Naive thymus-derived CD4-positive, alpha-beta T cell (primary cell): ENCODE results near the gene SIRPA. TPM values are rescaled to one million over a fixed set of nuclear protein-coding genes. Genes with fewer than 3 reads are reported as not detected.

Experiments
- ATAC-seq: fragments of 150-1000 bp; cut with Tn5 transposase; 2 replicates; pipeline ENCODE4 v1.10.0; 2021; ENCODE audit warnings: mild to moderate bottlenecking, moderate library complexity
- CTCF ChIA-PET: fragments of 350-600 bp; sonication (Branson Sonifier 250); formaldehyde crosslinking; loops from one replicate; lab custom pipeline; 2021; ENCODE audit warnings: antibody characterized with exemption; lab: Charles Lee
- POLR2A ChIA-PET: fragments of 350-600 bp; sonication (Branson Sonifier 250); formaldehyde crosslinking; loops from one replicate; lab custom pipeline; 2021; ENCODE audit warnings: antibody characterized with exemption, inconsistent platforms; lab: Charles Lee
- DNase-seq, 9 donors: peaks; one replicate each; pipeline versions ENCODE4 v3.0.0 to v3.0.0-alpha.2; 2020 to 2022; ENCODE audit warnings: mixed read lengths in 1 of 9
- H3K27ac ChIP-seq: one replicate; pipeline ENCODE4 v1.7.0; 2013; ENCODE audit warnings: mild to moderate bottlenecking, low read depth, low read length, moderate library complexity
- H3K27me3 ChIP-seq, 2 donors: one replicate each; pipeline ENCODE4 v1.7.0; 2013; ENCODE audit warnings: low read length in 2 of 2, mild to moderate bottlenecking in 2 of 2, moderate library complexity in 2 of 2; ENCODE audit not compliant: control insufficient read depth in 2 of 2, insufficient read depth in 2 of 2
- H3K36me3 ChIP-seq, 3 experiments: 1 replicate in 2 of 3; 2 replicates in 1 of 3; pipeline ENCODE4 v1.7.0; 2013; ENCODE audit warnings: low read length in 3 of 3, mild to moderate bottlenecking in 3 of 3, moderate library complexity in 1 of 3; ENCODE audit not compliant: insufficient read depth in 3 of 3, control insufficient read depth in 2 of 3
- H3K4me1 ChIP-seq, 2 donors: one replicate each; pipeline ENCODE4 v1.7.0; 2013; ENCODE audit warnings: low read length in 2 of 2, mild to moderate bottlenecking in 2 of 2, moderate library complexity in 1 of 2; ENCODE audit not compliant: control insufficient read depth in 2 of 2, insufficient read depth in 2 of 2
- H3K4me3 ChIP-seq: 2 replicates; pipeline ENCODE4 v1.7.0; 2013; ENCODE audit warnings: mild to moderate bottlenecking, low read length
- H3K9me3 ChIP-seq, 3 experiments: 1 replicate in 2 of 3; 2 replicates in 1 of 3; pipeline ENCODE4 v1.7.0; 2013; ENCODE audit warnings: low read length in 3 of 3; ENCODE audit not compliant: control insufficient read depth in 2 of 3
- H3K27ac Mint-ChIP-seq, 9 donors: one replicate each; pipeline ENCODE4 v1.8.0; 2020 to 2022; ENCODE audit warnings: mixed read lengths in 9 of 9, mild to moderate bottlenecking in 8 of 9, moderate library complexity in 5 of 9, inconsistent platforms in 2 of 9
- H3K27me3 Mint-ChIP-seq, 5 donors: one replicate each; pipeline ENCODE4 v1.8.0; 2021 to 2022; ENCODE audit warnings: mixed read lengths in 5 of 5, mild to moderate bottlenecking in 1 of 5
- H3K36me3 Mint-ChIP-seq, 5 donors: one replicate each; pipeline ENCODE4 v1.8.0; 2020 to 2022; ENCODE audit warnings: mixed read lengths in 5 of 5, mild to moderate bottlenecking in 3 of 5, inconsistent platforms in 1 of 5
- H3K4me1 Mint-ChIP-seq, 7 donors: one replicate each; pipeline ENCODE4 v1.8.0; 2020 to 2022; ENCODE audit warnings: mixed read lengths in 7 of 7, mild to moderate bottlenecking in 3 of 7, inconsistent platforms in 1 of 7
- H3K4me3 Mint-ChIP-seq, 10 donors: one replicate each; pipeline ENCODE4 v1.8.0; 2020 to 2022; ENCODE audit warnings: mild to moderate bottlenecking in 10 of 10, mixed read lengths in 10 of 10, moderate library complexity in 6 of 10, inconsistent platforms in 2 of 10
- H3K9me3 Mint-ChIP-seq, 11 donors: one replicate each; pipeline ENCODE4 v1.8.0; 2020 to 2022; ENCODE audit warnings: mixed read lengths in 11 of 11, mild to moderate bottlenecking in 4 of 11, inconsistent platforms in 1 of 11, moderate library complexity in 1 of 11
- intact Hi-C, 2 donors: fragments of 100-400 bp; cut with micrococcal nuclease; formaldehyde crosslinking; loops; one replicate each; pipeline ENCODE4 v1.15.1; 2023
- polyA plus RNA-seq, 2 donors: library from polyadenylated mRNA; unstranded; fragments of 300-500 nt; fragmentation: Illumina TruSeq; gene quantifications; one replicate each; pipeline ENCODE4 v1.2.3, GENCODE V29; 2021
- total RNA-seq, 6 experiments: library from RNA in 5 of 6; stranded (reverse) in 5 of 6; gene quantifications; 1 replicate in 5 of 6; 2 replicates in 1 of 6; pipeline ENCODE4 v1.2.3 and lab custom pipeline; 2021 to 2026

Gene SIRPA
- total and polyA plus RNA-seq, 7 experiments from 2014 or later = 1.7 to 42.9 (median 3.6) TPM; not detected in 3

DNA sequence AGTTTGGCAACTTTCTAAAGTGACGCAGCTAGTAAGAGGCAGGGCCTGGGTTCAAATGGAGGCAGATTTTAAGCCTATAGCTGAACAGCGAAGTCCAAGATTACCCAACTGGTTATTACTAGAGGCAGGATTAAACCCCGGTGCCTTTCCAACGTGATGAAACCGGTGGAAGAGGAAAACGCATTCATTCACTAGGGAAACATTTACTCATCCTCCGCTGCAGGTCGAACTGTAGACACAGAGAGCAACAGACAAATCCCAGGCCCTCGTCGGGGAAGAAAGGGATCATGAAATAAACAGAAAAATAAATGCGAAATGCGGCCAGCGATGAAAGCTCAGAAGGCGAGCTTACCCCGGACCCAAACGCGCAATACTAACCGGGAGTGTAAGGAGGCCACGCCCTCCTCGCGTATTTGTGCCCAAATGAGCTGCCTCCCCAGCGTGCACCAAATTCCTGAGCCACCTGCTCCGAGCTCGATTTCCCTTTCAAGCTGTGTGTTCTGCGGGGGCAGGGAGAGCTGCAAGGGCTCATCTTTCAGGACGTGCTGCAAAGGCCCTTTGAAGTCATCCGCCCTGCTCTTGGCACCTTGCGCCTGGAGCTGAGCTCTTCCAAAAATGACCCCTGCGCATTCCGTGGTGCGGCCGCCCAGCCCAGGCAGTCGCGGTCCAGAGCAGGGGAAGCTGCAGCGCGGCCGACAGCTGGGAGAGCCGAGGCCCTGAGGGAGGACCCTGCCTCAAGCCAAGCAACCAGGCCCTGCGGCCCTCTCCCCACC is 51.7 kb downstream of the SIRPA start:
- peaks cover 50 to 69% (median 54%) of the 10 kb centered on the region in 5 donors for H3K27me3 Mint-ChIP-seq
- Histone ChIP-seq H3K4me3 (no peak overlapping the region), H3K4me1 (no peaks in the 10 kb centered on the region), H3K36me3 (no peaks in the 10 kb centered on the region), H3K27me3 (no peaks in the 10 kb centered on the region), H3K9me3 (no peaks in the 10 kb centered on the region), H3K27ac (no peak overlapping the region)
- CTCF ChIA-PET = interaction anchor here (0.7 kb wide), 1 partner anchor 55 kb away, joined by 3 read pairs; no protein-coding TSS in a partner anchor
- H3K4me1 Mint-ChIP-seq = peaks cover 0 to 18% (median 5%) of the 10 kb centered on the region in 7 donors
- intact Hi-C loops = no loop called here
- ATAC-seq = peak; percentile 66
- POLR2A ChIA-PET = no interaction called here
- no peak for DNase-seq
- H3K4me3 Mint-ChIP-seq = peak overlapping the region in 2 of 10 donors; percentile 5 to 27
- H3K36me3 Mint-ChIP-seq = no peaks in the 10 kb centered on the region
- H3K27ac Mint-ChIP-seq = no peak overlapping the region
- H3K9me3 Mint-ChIP-seq = no peaks in the 10 kb centered on the region

DNA sequence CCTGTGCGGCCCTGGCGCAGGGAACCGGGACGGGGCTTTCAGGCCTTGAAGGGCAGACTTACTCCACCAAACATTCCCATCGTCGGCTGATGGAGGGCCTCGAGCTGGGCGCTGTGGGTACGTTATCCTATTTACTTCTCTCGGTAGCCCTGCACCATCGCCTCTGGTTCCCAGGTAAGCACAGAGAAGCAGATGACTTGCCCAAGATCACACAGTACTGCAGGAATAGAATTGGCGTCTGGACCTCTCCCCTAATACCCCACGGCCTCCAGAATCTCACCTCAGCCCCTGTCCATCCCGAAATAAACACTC is 52.3 kb downstream of the SIRPA start:
- no peaks in the 10 kb centered on the region for H3K9me3 Mint-ChIP-seq
- ATAC-seq = no peak
- H3K9me3 ChIP-seq = no peaks in the 10 kb centered on the region
- no peak overlapping the region for H3K4me3 ChIP-seq
- intact Hi-C loops = no loop called here
- no peak overlapping the region for H3K27ac Mint-ChIP-seq
- peaks cover 0 to 18% (median 5%) of the 10 kb centered on the region in 7 donors for H3K4me1 Mint-ChIP-seq
- ChIA-PET POLR2A (no interaction called here), CTCF (interaction anchor here (0.7 kb wide), 1 partner anchor 55 kb away, joined by 3 read pairs; no protein-coding TSS in a partner anchor)
- peaks cover 45 to 66% (median 54%) of the 10 kb centered on the region in 5 donors for H3K27me3 Mint-ChIP-seq
- no peaks in the 10 kb centered on the region for H3K36me3 Mint-ChIP-seq
- H3K36me3 ChIP-seq = no peaks in the 10 kb centered on the region
- no peak overlapping the region for H3K27ac ChIP-seq
- DNase-seq = no peak
- no peaks in the 10 kb centered on the region for H3K27me3 ChIP-seq
- no peak overlapping the region for H3K4me3 Mint-ChIP-seq
- H3K4me1 ChIP-seq = no peaks in the 10 kb centered on the region

DNA sequence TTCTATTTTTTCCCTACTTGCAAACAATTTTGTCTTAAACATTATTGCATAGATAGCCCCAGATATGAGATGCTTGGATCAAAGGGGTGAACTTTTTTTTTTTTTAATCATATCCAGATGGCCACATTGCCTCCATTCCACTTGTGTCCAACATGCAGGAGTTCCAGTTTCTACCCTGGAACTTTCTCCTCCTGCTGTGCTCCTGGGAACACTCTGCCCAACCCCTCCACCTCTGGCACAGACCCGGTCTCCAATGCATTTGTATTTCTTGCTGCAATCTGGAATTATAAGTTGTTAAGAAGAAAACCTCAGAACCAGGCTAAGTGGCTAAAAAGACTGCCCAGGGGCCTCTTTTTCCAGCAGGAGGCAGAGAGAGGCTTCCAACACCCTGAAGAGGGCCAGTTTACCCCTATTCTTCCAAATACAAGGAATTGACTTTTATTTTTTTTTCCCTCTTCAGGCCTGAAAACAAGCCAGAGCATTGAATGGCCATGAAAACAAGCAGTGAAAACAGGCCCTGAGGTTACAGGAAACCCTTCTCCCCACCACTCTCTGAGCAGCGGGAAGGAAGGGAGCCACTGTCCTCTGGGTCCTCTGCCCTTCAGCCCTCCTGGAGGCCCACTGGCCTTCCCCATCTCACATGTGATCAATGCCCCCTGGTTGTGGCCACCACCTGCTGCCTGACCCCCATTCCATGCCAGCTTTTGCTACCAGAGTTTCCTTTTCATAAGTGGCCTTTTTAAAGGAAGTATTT is 54.3 kb downstream of the SIRPA start:
- Mint-ChIP-seq H3K27me3 (peaks cover 28 to 48% (median 38%) of the 10 kb centered on the region in 5 donors), H3K4me1 (peaks cover 0 to 12% (median 5%) of the 10 kb centered on the region in 7 donors), H3K27ac (no peak overlapping the region), H3K9me3 (no peaks in the 10 kb centered on the region), H3K4me3 (no peak overlapping the region), H3K36me3 (no peaks in the 10 kb centered on the region)
- intact Hi-C loops = no loop called here
- H3K4me1 ChIP-seq = no peaks in the 10 kb centered on the region
- POLR2A ChIA-PET = no interaction called here
- ATAC-seq (no peak), DNase-seq (no peak)
- H3K36me3 ChIP-seq = no peaks in the 10 kb centered on the region
- no peak overlapping the region for H3K27ac ChIP-seq
- CTCF ChIA-PET = no interaction called here
- no peaks in the 10 kb centered on the region for H3K9me3 ChIP-seq
- no peaks in the 10 kb centered on the region for H3K27me3 ChIP-seq
- H3K4me3 ChIP-seq = no peak overlapping the region

DNA sequence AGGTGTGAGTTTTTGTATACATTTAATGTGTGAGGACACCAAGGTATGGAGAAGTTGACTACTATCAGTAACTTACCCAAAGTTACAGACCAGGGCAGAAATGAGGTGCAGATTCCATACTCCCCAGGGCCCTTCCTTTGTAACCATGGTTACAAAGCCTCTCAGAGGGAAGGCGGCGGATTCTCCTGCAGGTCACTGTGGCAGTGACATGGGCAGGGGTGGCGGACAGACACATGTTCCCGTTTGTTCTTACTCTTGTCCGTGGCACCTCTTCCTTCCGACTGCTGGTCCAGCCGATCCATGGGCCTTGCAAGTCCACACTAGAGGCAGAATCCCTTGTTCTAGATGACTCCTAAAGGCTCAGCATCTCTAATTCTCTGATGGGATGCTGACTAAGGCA is 55.6 kb downstream of the SIRPA start:
- Histone ChIP-seq H3K27me3 (no peaks in the 10 kb centered on the region), H3K9me3 (no peaks in the 10 kb centered on the region), H3K36me3 (no peaks in the 10 kb centered on the region), H3K4me1 (no peaks in the 10 kb centered on the region), H3K4me3 (no peak overlapping the region), H3K27ac (no peak overlapping the region)
- ATAC-seq (no peak), DNase-seq (no peak)
- no peaks in the 10 kb centered on the region for H3K9me3 Mint-ChIP-seq
- peaks cover 0 to 7% (median 5%) of the 10 kb centered on the region in 7 donors for H3K4me1 Mint-ChIP-seq
- no peak overlapping the region for H3K27ac Mint-ChIP-seq
- ChIA-PET POLR2A (no interaction called here), CTCF (no interaction called here)
- no peak overlapping the region for H3K4me3 Mint-ChIP-seq
- intact Hi-C loops = no loop called here
- no peaks in the 10 kb centered on the region for H3K36me3 Mint-ChIP-seq
- H3K27me3 Mint-ChIP-seq = peaks cover 31 to 43% (median 37%) of the 10 kb centered on the region in 5 donors

DNA sequence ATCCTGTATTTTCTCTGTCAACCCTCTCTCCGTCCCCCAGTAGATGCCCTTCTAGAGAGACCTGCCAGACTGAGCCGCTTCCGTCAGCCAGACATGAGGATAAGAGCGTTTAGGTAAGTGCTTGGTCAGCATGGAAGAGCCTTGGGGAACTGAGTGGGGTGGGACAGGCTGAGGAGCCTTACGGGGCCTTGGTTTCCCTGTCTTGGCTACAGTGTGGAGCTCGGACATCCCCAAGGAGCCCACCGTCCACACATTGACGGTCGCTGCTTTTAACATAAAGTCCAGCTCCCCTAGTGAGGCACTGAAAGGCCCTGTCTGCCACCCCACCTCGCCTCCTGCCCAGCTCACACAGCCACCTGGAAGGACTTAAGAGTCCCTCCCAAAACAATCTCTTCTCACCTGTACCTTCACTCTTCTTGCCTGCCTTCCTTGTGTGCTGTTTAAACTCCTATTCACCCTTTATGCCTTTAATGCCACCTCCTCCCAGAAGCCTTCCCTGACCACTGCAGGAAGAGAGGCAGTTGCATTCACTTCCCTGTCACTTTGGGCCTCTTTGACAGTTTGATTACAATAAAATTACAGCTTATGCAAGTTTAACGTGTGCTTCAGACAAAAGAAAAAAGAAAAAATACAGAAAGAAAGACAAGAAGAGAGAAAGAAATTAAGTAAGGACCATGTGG is 56.4 kb downstream of the SIRPA start:
- Mint-ChIP-seq H3K27ac (no peak overlapping the region), H3K36me3 (no peaks in the 10 kb centered on the region), H3K4me1 (peaks cover 0 to 6% (median 4%) of the 10 kb centered on the region in 7 donors), H3K27me3 (peaks cover 26 to 41% (median 35%) of the 10 kb centered on the region in 5 donors), H3K9me3 (no peaks in the 10 kb centered on the region), H3K4me3 (no peak overlapping the region)
- no peak overlapping the region for H3K27ac ChIP-seq
- CTCF ChIA-PET = interaction anchor here (0.6 kb wide), 1 partner anchor 14 kb away, joined by 3 read pairs; no protein-coding TSS in a partner anchor
- ATAC-seq = no peak
- H3K4me3 ChIP-seq = no peak overlapping the region
- intact Hi-C loops = no loop called here
- H3K9me3 ChIP-seq = no peaks in the 10 kb centered on the region
- no peaks in the 10 kb centered on the region for H3K36me3 ChIP-seq
- POLR2A ChIA-PET = interaction anchor here (0.7 kb wide), 1 partner anchor 399 kb away, joined by 3 read pairs; no protein-coding TSS in a partner anchor
- no peaks in the 10 kb centered on the region for H3K4me1 ChIP-seq
- H3K27me3 ChIP-seq = no peaks in the 10 kb centered on the region
- DNase-seq = no peak

- ChIA-PET POLR2A (no interaction called here), CTCF (interaction anchor here (0.7 kb wide), 1 partner anchor 245 kb away, joined by 3 read pairs; no protein-coding TSS in a partner anchor)
- peaks cover 23 to 40% (median 28%) of the 10 kb centered on the region in 5 donors for H3K27me3 Mint-ChIP-seq
- DNase-seq (no peak), ATAC-seq (no peak)
- Histone ChIP-seq H3K27ac (no peak overlapping the region), H3K36me3 (no peaks in the 10 kb centered on the region), H3K27me3 (no peaks in the 10 kb centered on the region), H3K4me1 (no peaks in the 10 kb centered on the region), H3K9me3 (no peaks in the 10 kb centered on the region), H3K4me3 (no peak overlapping the region)
- H3K4me3 Mint-ChIP-seq = no peak overlapping the region
- H3K27ac Mint-ChIP-seq = no peak overlapping the region
- no peaks in the 10 kb centered on the region for H3K9me3 Mint-ChIP-seq
- H3K4me1 Mint-ChIP-seq = peaks cover 0 to 3% (median 0%) of the 10 kb centered on the region in 7 donors
- no peaks in the 10 kb centered on the region for H3K36me3 Mint-ChIP-seq
- intact Hi-C loops = no loop called here
Measured at GRCh38 chr20:1952737-1953530, 57.7 kb downstream of the SIRPA start.
